H1 (cell line): ENCODE results near the gene ERP44. TPM values are rescaled to one million over a fixed set of nuclear protein-coding genes. Genes with fewer than 3 reads are reported as not detected.
A peak's percentile ranks its signal among the peaks of the same experiment; 100 is the strongest.

Experiments used
- BCL11A ChIP-seq, 2 experiments: IDR thresholded peaks; one replicate each; pipeline ENCODE4 v1.6.1; 2011; ENCODE audit warnings: low read depth in 2 of 2, low read length in 2 of 2, mild to moderate bottlenecking in 2 of 2
- HDAC2 ChIP-seq, 2 experiments: fragments of 300-600 bp in 1 of 2; sonication (generic) in 1 of 2; IDR thresholded peaks; 2 replicates each; pipeline ENCODE4 v1.6.1; 2011 to 2012; ENCODE audit warnings: low read depth in 2 of 2, low read length in 2 of 2, mild to moderate bottlenecking in 2 of 2, moderate library complexity in 2 of 2, borderline replicate concordance in 1 of 2, inconsistent platforms in 1 of 2
- HDAC6 ChIP-seq: IDR thresholded peaks from one replicate; pipeline ENCODE4 v1.7.1; 2012; ENCODE audit warnings: low read depth, mild to moderate bottlenecking, inconsistent platforms, low read length, moderate library complexity
- RAD21 ChIP-seq, 2 experiments: IDR thresholded peaks in 1 of 2; conservative IDR thresholded peaks in 1 of 2; 2 replicates each; pipeline ENCODE4 v1.6.1; 2011; ENCODE audit warnings: low read depth in 2 of 2, low read length in 2 of 2, improper control_type of control experiment in 1 of 2, inconsistent platforms in 1 of 2, mild to moderate bottlenecking in 1 of 2, moderate library complexity in 1 of 2
- SIX5 ChIP-seq: IDR thresholded peaks from 2 replicates; pipeline ENCODE4 v1.6.1; 2011; ENCODE audit warnings: mild to moderate bottlenecking, low read depth, low read length
- SP2 ChIP-seq: IDR thresholded peaks from 2 replicates; pipeline ENCODE4 v1.6.1; 2012; ENCODE audit warnings: mild to moderate bottlenecking, low read length, inconsistent platforms
- polyA plus RNA-seq, 7 experiments: library from polyadenylated mRNA; depleted of rRNA in 3 of 7; stranded (reverse) in 5 of 7; unstranded in 2 of 7; fragments of >200 nt in 5 of 7; fragments of 200-250 nt in 2 of 7; gene quantifications; 1 replicate in 5 of 7; 2 replicates in 1 of 7; 4 replicates in 1 of 7; pipeline versions ENCODE4 v1.2.1 to v1.2.3, GENCODE V29; 2011 to 2013; ENCODE audit warnings: missing spikeins in 2 of 7, mixed read lengths in 2 of 7
- total RNA-seq: library from RNA; stranded (reverse); fragmentation: NEBNext Ultra II Directional; extraction: Animal tissue kit (Norgen Biotek cat#: 25700); gene quantifications from 2 replicates; pipeline ENCODE4 v1.2.1, GENCODE V29; 2021
- TF ChIP-seq, protein P1 (sequence below): fragments of 300-600 bp; sonication (generic); IDR thresholded peaks from 2 replicates; pipeline ENCODE4 v1.7.1; 2012; ENCODE audit warnings: low read length, moderate library complexity, mild to moderate bottlenecking, inconsistent platforms; ENCODE audit not compliant: insufficient replicate concordance

The ERP44 gene
- total and polyA plus RNA-seq, 2 of the 8 experiments (the other 6 are each of a cell fraction or from before 2014, with no cell fraction given), result 5.7 to 15.6 TPM

DNA sequence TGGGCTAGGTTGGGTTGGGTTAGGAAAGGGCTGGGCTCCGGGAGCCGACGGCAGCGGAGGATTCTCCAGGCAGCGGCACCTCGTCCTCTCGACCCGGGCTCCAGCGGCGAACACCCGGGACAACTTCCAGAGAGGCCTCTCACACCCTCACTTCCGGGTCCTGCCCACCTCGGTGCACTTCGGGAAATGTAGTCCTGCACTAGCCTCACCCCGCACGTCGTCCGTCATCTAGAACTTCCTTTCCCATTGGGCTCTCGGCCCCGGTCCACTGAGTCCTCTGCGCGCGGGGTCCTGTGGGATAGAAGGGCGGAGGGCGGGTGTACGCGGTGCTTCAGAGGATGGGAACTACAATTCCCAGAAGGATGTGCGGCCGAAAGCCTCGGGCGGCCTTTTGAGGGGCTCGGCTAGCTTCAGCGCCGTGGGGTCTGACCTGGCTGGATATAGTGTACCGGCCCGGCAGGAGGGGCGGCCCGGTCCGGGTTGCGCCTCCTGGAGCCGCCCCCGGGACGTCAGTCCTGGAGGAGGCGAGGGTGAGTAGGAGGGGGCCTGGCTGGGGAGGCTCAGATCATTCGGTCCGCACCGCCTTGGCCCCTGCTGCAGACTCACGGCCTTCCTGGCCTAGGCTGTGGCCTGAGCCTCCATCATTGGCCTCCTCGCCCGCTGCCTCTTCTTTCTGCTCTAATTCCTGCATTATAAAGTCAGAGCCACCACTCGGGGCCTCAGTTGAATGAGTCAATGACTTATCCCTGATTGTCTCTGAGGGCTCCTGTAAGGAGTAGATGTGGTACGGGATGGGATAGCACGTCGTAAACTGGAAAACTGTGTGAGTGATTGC is at the start of gene ERP44, which contains the start of gene INVS (continued):
- TF ChIP-seq, protein P1, sequence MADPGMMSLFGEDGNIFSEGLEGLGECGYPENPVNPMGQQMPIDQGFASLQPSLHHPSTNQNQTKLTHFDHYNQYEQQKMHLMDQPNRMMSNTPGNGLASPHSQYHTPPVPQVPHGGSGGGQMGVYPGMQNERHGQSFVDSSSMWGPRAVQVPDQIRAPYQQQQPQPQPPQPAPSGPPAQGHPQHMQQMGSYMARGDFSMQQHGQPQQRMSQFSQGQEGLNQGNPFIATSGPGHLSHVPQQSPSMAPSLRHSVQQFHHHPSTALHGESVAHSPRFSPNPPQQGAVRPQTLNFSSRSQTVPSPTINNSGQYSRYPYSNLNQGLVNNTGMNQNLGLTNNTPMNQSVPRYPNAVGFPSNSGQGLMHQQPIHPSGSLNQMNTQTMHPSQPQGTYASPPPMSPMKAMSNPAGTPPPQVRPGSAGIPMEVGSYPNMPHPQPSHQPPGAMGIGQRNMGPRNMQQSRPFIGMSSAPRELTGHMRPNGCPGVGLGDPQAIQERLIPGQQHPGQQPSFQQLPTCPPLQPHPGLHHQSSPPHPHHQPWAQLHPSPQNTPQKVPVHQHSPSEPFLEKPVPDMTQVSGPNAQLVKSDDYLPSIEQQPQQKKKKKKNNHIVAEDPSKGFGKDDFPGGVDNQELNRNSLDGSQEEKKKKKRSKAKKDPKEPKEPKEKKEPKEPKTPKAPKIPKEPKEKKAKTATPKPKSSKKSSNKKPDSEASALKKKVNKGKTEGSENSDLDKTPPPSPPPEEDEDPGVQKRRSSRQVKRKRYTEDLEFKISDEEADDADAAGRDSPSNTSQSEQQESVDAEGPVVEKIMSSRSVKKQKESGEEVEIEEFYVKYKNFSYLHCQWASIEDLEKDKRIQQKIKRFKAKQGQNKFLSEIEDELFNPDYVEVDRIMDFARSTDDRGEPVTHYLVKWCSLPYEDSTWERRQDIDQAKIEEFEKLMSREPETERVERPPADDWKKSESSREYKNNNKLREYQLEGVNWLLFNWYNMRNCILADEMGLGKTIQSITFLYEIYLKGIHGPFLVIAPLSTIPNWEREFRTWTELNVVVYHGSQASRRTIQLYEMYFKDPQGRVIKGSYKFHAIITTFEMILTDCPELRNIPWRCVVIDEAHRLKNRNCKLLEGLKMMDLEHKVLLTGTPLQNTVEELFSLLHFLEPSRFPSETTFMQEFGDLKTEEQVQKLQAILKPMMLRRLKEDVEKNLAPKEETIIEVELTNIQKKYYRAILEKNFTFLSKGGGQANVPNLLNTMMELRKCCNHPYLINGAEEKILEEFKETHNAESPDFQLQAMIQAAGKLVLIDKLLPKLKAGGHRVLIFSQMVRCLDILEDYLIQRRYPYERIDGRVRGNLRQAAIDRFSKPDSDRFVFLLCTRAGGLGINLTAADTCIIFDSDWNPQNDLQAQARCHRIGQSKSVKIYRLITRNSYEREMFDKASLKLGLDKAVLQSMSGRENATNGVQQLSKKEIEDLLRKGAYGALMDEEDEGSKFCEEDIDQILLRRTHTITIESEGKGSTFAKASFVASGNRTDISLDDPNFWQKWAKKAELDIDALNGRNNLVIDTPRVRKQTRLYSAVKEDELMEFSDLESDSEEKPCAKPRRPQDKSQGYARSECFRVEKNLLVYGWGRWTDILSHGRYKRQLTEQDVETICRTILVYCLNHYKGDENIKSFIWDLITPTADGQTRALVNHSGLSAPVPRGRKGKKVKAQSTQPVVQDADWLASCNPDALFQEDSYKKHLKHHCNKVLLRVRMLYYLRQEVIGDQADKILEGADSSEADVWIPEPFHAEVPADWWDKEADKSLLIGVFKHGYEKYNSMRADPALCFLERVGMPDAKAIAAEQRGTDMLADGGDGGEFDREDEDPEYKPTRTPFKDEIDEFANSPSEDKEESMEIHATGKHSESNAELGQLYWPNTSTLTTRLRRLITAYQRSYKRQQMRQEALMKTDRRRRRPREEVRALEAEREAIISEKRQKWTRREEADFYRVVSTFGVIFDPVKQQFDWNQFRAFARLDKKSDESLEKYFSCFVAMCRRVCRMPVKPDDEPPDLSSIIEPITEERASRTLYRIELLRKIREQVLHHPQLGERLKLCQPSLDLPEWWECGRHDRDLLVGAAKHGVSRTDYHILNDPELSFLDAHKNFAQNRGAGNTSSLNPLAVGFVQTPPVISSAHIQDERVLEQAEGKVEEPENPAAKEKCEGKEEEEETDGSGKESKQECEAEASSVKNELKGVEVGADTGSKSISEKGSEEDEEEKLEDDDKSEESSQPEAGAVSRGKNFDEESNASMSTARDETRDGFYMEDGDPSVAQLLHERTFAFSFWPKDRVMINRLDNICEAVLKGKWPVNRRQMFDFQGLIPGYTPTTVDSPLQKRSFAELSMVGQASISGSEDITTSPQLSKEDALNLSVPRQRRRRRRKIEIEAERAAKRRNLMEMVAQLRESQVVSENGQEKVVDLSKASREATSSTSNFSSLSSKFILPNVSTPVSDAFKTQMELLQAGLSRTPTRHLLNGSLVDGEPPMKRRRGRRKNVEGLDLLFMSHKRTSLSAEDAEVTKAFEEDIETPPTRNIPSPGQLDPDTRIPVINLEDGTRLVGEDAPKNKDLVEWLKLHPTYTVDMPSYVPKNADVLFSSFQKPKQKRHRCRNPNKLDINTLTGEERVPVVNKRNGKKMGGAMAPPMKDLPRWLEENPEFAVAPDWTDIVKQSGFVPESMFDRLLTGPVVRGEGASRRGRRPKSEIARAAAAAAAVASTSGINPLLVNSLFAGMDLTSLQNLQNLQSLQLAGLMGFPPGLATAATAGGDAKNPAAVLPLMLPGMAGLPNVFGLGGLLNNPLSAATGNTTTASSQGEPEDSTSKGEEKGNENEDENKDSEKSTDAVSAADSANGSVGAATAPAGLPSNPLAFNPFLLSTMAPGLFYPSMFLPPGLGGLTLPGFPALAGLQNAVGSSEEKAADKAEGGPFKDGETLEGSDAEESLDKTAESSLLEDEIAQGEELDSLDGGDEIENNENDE, result no peak
- TF ChIP-seq RAD21 (IDR thresholded peaks at IDR 0.05 in 1 of 2, conservative IDR thresholded peaks at IDR 0.05 in 1 of 2; ENCODE audit: low read depth in 2 of 2, low read length in 2 of 2) (0 out of 4 replicates have a peak, but pooled peaks of 1 of the 2 experiments have one; percentile 4), SP2 (no peak), HDAC2 (IDR thresholded peaks at IDR 0.05; ENCODE audit: borderline replicate concordance in 1 of 2, low read depth in 2 of 2, low read length in 2 of 2) (0 out of 4 replicates have a peak, but pooled peaks of 1 of the 2 experiments have one; percentile 6), BCL11A (IDR thresholded peaks at IDR 0.05; ENCODE audit: low read depth in 2 of 2, low read length in 2 of 2) (no peak), SIX5 (peak; percentile 95), HDAC6 (no peak)
